ENCODE measurements around the gene MARCKSL1. TPM values are rescaled to one million over a fixed set of nuclear protein-coding genes. Genes with fewer than 3 reads are reported as not detected.

The MARCKSL1 gene
- polyA plus RNA-seq, 2 donors = 3.6 to 6.0 TPM

GRCh38 chr1:32353886-32354570 lies 18.0 kb upstream of the MARCKSL1 start:
- Histone ChIP-seq H3K27ac (ENCODE audit: low read depth in 2 of 2, low read length in 1 of 2) (no peak overlapping the region), H3K9me3 (ENCODE audit: control insufficient read depth in 2 of 2, insufficient read depth in 1 of 2, low read depth in 1 of 2, low read length in 1 of 2) (no peaks in the 10 kb centered on the region), H3K36me3 (ENCODE audit: control insufficient read depth in 2 of 2, insufficient read depth in 2 of 2, low read length in 1 of 2) (no peaks in the 10 kb centered on the region), H3K27me3 (ENCODE audit: control insufficient read depth in 1 of 2, insufficient read depth in 2 of 2, low read length in 2 of 2) (no peaks in the 10 kb centered on the region), H3K4me3 (ENCODE audit: low read depth in 1 of 2, low read length in 2 of 2) (no peak overlapping the region), H3K4me1 (ENCODE audit: control insufficient read depth in 2 of 2, insufficient read depth in 2 of 2, low read length in 1 of 2) (peaks cover 4 to 5% of the 10 kb centered on the region in 2 donors)
- WGBS, 2 donors = 34 to 36% methylated on average over 2 of the region's 2 CpGs

- Histone ChIP-seq H3K27ac (ENCODE audit: low read depth in 2 of 2, low read length in 1 of 2) (peak overlapping the region in 1 of 2 donors; percentile 1), H3K9me3 (ENCODE audit: control insufficient read depth in 2 of 2, insufficient read depth in 1 of 2, low read depth in 1 of 2, low read length in 1 of 2) (no peaks in the 10 kb centered on the region), H3K4me3 (ENCODE audit: low read depth in 1 of 2, low read length in 2 of 2) (no peak overlapping the region), H3K27me3 (ENCODE audit: control insufficient read depth in 1 of 2, insufficient read depth in 2 of 2, low read length in 2 of 2) (no peaks in the 10 kb centered on the region), H3K36me3 (ENCODE audit: control insufficient read depth in 2 of 2, insufficient read depth in 2 of 2, low read length in 1 of 2) (no peaks in the 10 kb centered on the region), H3K4me1 (ENCODE audit: control insufficient read depth in 2 of 2, insufficient read depth in 2 of 2, low read length in 1 of 2) (peaks cover 4 to 5% of the 10 kb centered on the region in 2 donors)
- 46 to 56% methylated on average over 2 of the region's 2 CpGs for WGBS, 2 donors
Observed at GRCh38 chr1:32353431-32353830, 17.4 kb upstream of the MARCKSL1 start.

- Histone ChIP-seq H3K27me3 (ENCODE audit: control insufficient read depth in 1 of 2, insufficient read depth in 2 of 2, low read length in 2 of 2) (no peaks in the 10 kb centered on the region), H3K4me3 (ENCODE audit: low read depth in 1 of 2, low read length in 2 of 2) (no peak overlapping the region), H3K27ac (ENCODE audit: low read depth in 2 of 2, low read length in 1 of 2) (peak overlapping the region in 1 of 2 donors; percentile 1), H3K36me3 (ENCODE audit: control insufficient read depth in 2 of 2, insufficient read depth in 2 of 2, low read length in 1 of 2) (no peaks in the 10 kb centered on the region), H3K9me3 (ENCODE audit: control insufficient read depth in 2 of 2, insufficient read depth in 1 of 2, low read depth in 1 of 2, low read length in 1 of 2) (no peaks in the 10 kb centered on the region), H3K4me1 (ENCODE audit: control insufficient read depth in 2 of 2, insufficient read depth in 2 of 2, low read length in 1 of 2) (peaks cover 4 to 5% of the 10 kb centered on the region in 2 donors)
- whole genome bisulfite sequencing, 2 donors = 68% methylated on average over 2 of the region's 2 CpGs
Observed at GRCh38 chr1:32352831-32353383, 16.9 kb upstream of the MARCKSL1 start.

GRCh38 chr1:32352239-32352745 lies 16.3 kb upstream of the MARCKSL1 start:
- Histone ChIP-seq H3K4me1 (ENCODE audit: control insufficient read depth in 2 of 2, insufficient read depth in 2 of 2, low read length in 1 of 2) (peaks cover 4 to 5% of the 10 kb centered on the region in 2 donors), H3K9me3 (ENCODE audit: control insufficient read depth in 2 of 2, insufficient read depth in 1 of 2, low read depth in 1 of 2, low read length in 1 of 2) (no peaks in the 10 kb centered on the region), H3K36me3 (ENCODE audit: control insufficient read depth in 2 of 2, insufficient read depth in 2 of 2, low read length in 1 of 2) (no peaks in the 10 kb centered on the region), H3K27me3 (ENCODE audit: control insufficient read depth in 1 of 2, insufficient read depth in 2 of 2, low read length in 2 of 2) (no peaks in the 10 kb centered on the region), H3K27ac (ENCODE audit: low read depth in 2 of 2, low read length in 1 of 2) (peak overlapping the region; percentile 80 to 85), H3K4me3 (ENCODE audit: low read depth in 1 of 2, low read length in 2 of 2) (peak overlapping the region; percentile 59 to 65)
- 43 to 56% methylated on average over 8 of the region's 8 CpGs for WGBS, 2 donors

GRCh38 chr1:32351399-32352238 lies 15.6 kb upstream of the MARCKSL1 start:
- 2 to 3% methylated on average over 69 to 75 of the region's 75 CpGs for WGBS, 2 donors
- Histone ChIP-seq H3K9me3 (ENCODE audit: control insufficient read depth in 2 of 2, insufficient read depth in 1 of 2, low read depth in 1 of 2, low read length in 1 of 2) (no peaks in the 10 kb centered on the region), H3K36me3 (ENCODE audit: control insufficient read depth in 2 of 2, insufficient read depth in 2 of 2, low read length in 1 of 2) (no peaks in the 10 kb centered on the region), H3K27me3 (ENCODE audit: control insufficient read depth in 1 of 2, insufficient read depth in 2 of 2, low read length in 2 of 2) (no peaks in the 10 kb centered on the region), H3K4me3 (ENCODE audit: low read depth in 1 of 2, low read length in 2 of 2) (peak overlapping the region; percentile 59 to 65), H3K27ac (ENCODE audit: low read depth in 2 of 2, low read length in 1 of 2) (peak overlapping the region; percentile 80 to 85), H3K4me1 (ENCODE audit: control insufficient read depth in 2 of 2, insufficient read depth in 2 of 2, low read length in 1 of 2) (peaks cover 4 to 5% of the 10 kb centered on the region in 2 donors)

GRCh38 chr1:32350785-32351398 lies 14.9 kb upstream of the MARCKSL1 start:
- H3K4me3 ChIP-seq (ENCODE audit: low read depth in 1 of 2, low read length in 2 of 2) = peak overlapping the region; percentile 59 to 65
- no peaks in the 10 kb centered on the region for H3K36me3 ChIP-seq (ENCODE audit: control insufficient read depth in 2 of 2, insufficient read depth in 2 of 2, low read length in 1 of 2)
- peaks cover 4 to 5% of the 10 kb centered on the region in 2 donors for H3K4me1 ChIP-seq (ENCODE audit: control insufficient read depth in 2 of 2, insufficient read depth in 2 of 2, low read length in 1 of 2)
- H3K27ac ChIP-seq (ENCODE audit: low read depth in 2 of 2, low read length in 1 of 2) = peak overlapping the region; percentile 78 to 80
- H3K9me3 ChIP-seq (ENCODE audit: control insufficient read depth in 2 of 2, insufficient read depth in 1 of 2, low read depth in 1 of 2, low read length in 1 of 2) = no peaks in the 10 kb centered on the region
- H3K27me3 ChIP-seq (ENCODE audit: control insufficient read depth in 1 of 2, insufficient read depth in 2 of 2, low read length in 2 of 2) = no peaks in the 10 kb centered on the region
- 21 to 22% methylated on average over 27 to 28 of the region's 28 CpGs for WGBS, 2 donors

GRCh38 chr1:32349211-32349708 lies 13.2 kb upstream of the MARCKSL1 start:
- Histone ChIP-seq H3K4me1 (ENCODE audit: control insufficient read depth in 2 of 2, insufficient read depth in 2 of 2, low read length in 1 of 2) (peaks cover 4 to 5% of the 10 kb centered on the region in 2 donors), H3K27ac (ENCODE audit: low read depth in 2 of 2, low read length in 1 of 2) (peak overlapping the region in 1 of 2 donors; percentile 21), H3K4me3 (ENCODE audit: low read depth in 1 of 2, low read length in 2 of 2) (no peak overlapping the region), H3K36me3 (ENCODE audit: control insufficient read depth in 2 of 2, insufficient read depth in 2 of 2, low read length in 1 of 2) (no peaks in the 10 kb centered on the region), H3K9me3 (ENCODE audit: control insufficient read depth in 2 of 2, insufficient read depth in 1 of 2, low read depth in 1 of 2, low read length in 1 of 2) (no peaks in the 10 kb centered on the region), H3K27me3 (ENCODE audit: control insufficient read depth in 1 of 2, insufficient read depth in 2 of 2, low read length in 2 of 2) (no peaks in the 10 kb centered on the region)
- WGBS, 2 donors = 50 to 56% methylated on average over 8 of the region's 8 CpGs

- Histone ChIP-seq H3K27me3 (ENCODE audit: control insufficient read depth in 1 of 2, insufficient read depth in 2 of 2, low read length in 2 of 2) (no peaks in the 10 kb centered on the region), H3K4me3 (ENCODE audit: low read depth in 1 of 2, low read length in 2 of 2) (no peak overlapping the region), H3K9me3 (ENCODE audit: control insufficient read depth in 2 of 2, insufficient read depth in 1 of 2, low read depth in 1 of 2, low read length in 1 of 2) (no peaks in the 10 kb centered on the region), H3K4me1 (ENCODE audit: control insufficient read depth in 2 of 2, insufficient read depth in 2 of 2, low read length in 1 of 2) (peaks cover 0 to 2% of the 10 kb centered on the region in 2 donors), H3K36me3 (ENCODE audit: control insufficient read depth in 2 of 2, insufficient read depth in 2 of 2, low read length in 1 of 2) (no peaks in the 10 kb centered on the region), H3K27ac (ENCODE audit: low read depth in 2 of 2, low read length in 1 of 2) (no peak overlapping the region)
- 83 to 85% methylated on average over 9 of the region's 9 CpGs for WGBS, 2 donors
Observed at GRCh38 chr1:32346532-32347157, 10.6 kb upstream of the MARCKSL1 start.
